Psoas muscle (tissue), 8 donors: ENCODE data around the gene ST6GAL1. TPM values are rescaled to one million over a fixed set of nuclear protein-coding genes. Genes with fewer than 3 reads are reported as not detected.

Source experiments
- ATAC-seq, 4 donors: fragments of 200-7000 bp; cut with Tn5 transposase; one replicate each; pipeline ENCODE4 v1.9.1; 2020; ENCODE audit warnings: moderate library complexity in 3 of 4, mild to moderate bottlenecking in 2 of 4
- DNase-seq, 2 donors: peaks; one replicate each; pipeline ENCODE4 v3.0.0-alpha.2; 2020
- H3K27ac ChIP-seq: fragments of 200-600 bp; one replicate; pipeline ENCODE4 v1.8.0; 2022
- H3K27me3 ChIP-seq, 3 donors: fragments of 200-600 bp in 1 of 3; one replicate each; pipeline versions ENCODE4 v1.6.1 to v1.8.0; 2013 to 2022; ENCODE audit warnings: low read length in 2 of 3, mild to moderate bottlenecking in 2 of 3, moderate library complexity in 1 of 3; ENCODE audit not compliant: insufficient read depth in 3 of 3
- H3K36me3 ChIP-seq, 2 donors: fragments of 200-600 bp in 1 of 2; one replicate each; pipeline versions ENCODE4 v1.6.1 to v1.8.0; 2013 to 2022; ENCODE audit warnings: low read depth in 1 of 2, mild to moderate bottlenecking in 1 of 2, moderate library complexity in 1 of 2; ENCODE audit not compliant: insufficient read depth in 1 of 2
- H3K4me1 ChIP-seq: fragments of 200-600 bp; one replicate; pipeline ENCODE4 v1.8.0; 2022
- H3K4me3 ChIP-seq: fragments of 200-600 bp; one replicate; pipeline ENCODE4 v1.8.0; 2022; ENCODE audit warnings: mild to moderate bottlenecking
- H3K9me3 ChIP-seq: fragments of 200-600 bp; one replicate; pipeline ENCODE4 v1.8.0; 2022
- CTCF ChIP-seq: fragments of 200-600 bp; IDR thresholded peaks from one replicate; pipeline ENCODE4 v1.8.0; 2022; ENCODE audit warnings: antibody characterized with exemption
- WGBS, 3 donors: extraction: QIAGEN DNeasy Blood & Tissue Kit; methylation state at CpG; one replicate each; pipeline versions ENCODE4 v1.1.6 to v1.1.7; 2013; 5-methylcytosine and 5-hydroxymethylcytosine counted together
- intact Hi-C, 2 donors: fragments of 100-400 bp; cut with DNase I; formaldehyde crosslinking; loops; one replicate each; pipeline versions ENCODE4 v1.11.0 to v1.14.2; 2022
- polyA plus RNA-seq, 3 donors: library from polyadenylated mRNA; stranded (reverse); fragments of 200-250 nt; gene quantifications; one replicate each; pipeline ENCODE4 v1.2.3, GENCODE V29; 2013
- total RNA-seq, 4 donors: library from RNA; stranded (reverse); fragmentation: NEBNext Ultra II Directional in 2 of 4; extraction: Animal tissue kit (Norgen Biotek cat#: 25700) in 2 of 4; gene quantifications; one replicate each; pipeline versions ENCODE4 v1.2.1 to v1.2.4, GENCODE V29; 2021 to 2023
- donor health status: healthy with polysubstance abuse.
- donor health status: DM: no; HTN: no; CAD: no; lungs with moderate emphysema.
- donor health status: Bipolar disorder and iron deficiency.
- donor health status: healthy.
- donor health status: DM: yes; HTN: yes; CAD: no.
- donor health status: DM: no; HTN: no; CAD: no.
- donor health status: DM: no; HTN: no; CAD: no.
- donor health status: DM: yes; HTN: yes; CAD: no.

The ST6GAL1 gene
- total and polyA plus RNA-seq, 7 donors = 4.2 to 25.0 (median 15.3) TPM

GRCh38 chr3:187077537-187077936 lies 147.2 kb downstream of the ST6GAL1 start:
- no peak for TF ChIP-seq CTCF
- H3K4me3 ChIP-seq = no peak overlapping the region
- H3K27me3 ChIP-seq = no peaks in the 10 kb centered on the region
- WGBS, 3 donors = 93 to 96% (median 94%) methylated on average over 5 of the region's 5 CpGs
- peaks cover 0 to 51% of the 10 kb centered on the region in 2 donors for H3K36me3 ChIP-seq
- no peaks in the 10 kb centered on the region for H3K4me1 ChIP-seq
- intact Hi-C loops = no loop called here
- DNase-seq = no peak
- ATAC-seq = no peak
- no peak overlapping the region for H3K27ac ChIP-seq
- H3K9me3 ChIP-seq = no peaks in the 10 kb centered on the region

DNA sequence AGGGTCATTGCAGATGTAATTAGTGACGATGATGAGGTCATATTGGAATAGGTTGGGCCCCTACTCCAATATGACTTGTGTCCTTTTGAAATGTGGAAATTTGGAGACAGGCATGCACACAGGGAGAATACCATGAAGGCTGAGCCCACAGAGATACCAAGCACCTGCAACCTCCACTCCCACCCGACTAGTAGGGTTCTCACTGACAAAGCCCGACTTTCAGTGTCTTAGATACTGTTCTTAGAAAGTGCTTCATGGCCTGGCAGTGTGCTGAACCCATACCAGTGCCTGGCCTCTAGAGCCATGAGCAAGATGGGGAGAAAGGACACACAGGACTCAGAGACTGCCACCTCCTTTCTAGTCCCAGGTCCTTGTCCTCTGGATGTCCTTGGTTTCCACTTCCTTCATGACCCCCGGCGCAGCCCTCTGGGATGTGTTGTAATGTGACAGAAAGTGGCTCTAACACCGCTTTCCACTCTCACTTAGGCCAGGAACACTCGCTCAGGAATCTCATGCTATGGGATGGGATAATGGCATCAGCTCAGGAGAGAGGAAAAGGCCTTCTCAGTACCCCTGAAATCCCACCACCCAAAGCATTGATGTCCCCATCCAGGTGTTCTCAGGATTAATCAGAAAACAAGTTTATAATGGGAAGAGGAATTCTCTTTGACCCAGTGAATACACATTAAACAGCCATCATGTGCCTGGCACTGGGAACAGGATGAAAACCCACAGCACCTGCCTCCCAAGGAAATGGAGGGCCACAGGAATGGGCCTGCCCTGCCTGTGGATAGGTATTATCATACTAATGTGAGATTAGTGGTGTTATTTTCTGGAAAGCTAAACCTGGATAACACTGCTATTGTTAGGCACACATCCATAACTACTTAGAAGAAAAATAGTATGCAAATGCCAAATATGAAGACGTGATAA lies 149.0 kb downstream of the ST6GAL1 start:
- H3K27me3 ChIP-seq = no peaks in the 10 kb centered on the region
- intact Hi-C loops = no loop called here
- WGBS, 3 donors = 81 to 89% (median 83%) methylated on average over 8 of the region's 8 CpGs
- ATAC-seq (no peak), DNase-seq (no peak)
- no peak overlapping the region for H3K27ac ChIP-seq
- no peak for TF ChIP-seq CTCF
- no peak overlapping the region for H3K4me3 ChIP-seq
- peaks cover 0 to 35% of the 10 kb centered on the region in 2 donors for H3K36me3 ChIP-seq
- no peaks in the 10 kb centered on the region for H3K4me1 ChIP-seq
- H3K9me3 ChIP-seq = no peaks in the 10 kb centered on the region

- Histone ChIP-seq H3K27ac (no peak overlapping the region), H3K4me3 (no peak overlapping the region), H3K4me1 (no peaks in the 10 kb centered on the region), H3K9me3 (no peaks in the 10 kb centered on the region), H3K27me3 (no peaks in the 10 kb centered on the region), H3K36me3 (peaks cover 0 to 20% of the 10 kb centered on the region in 2 donors)
- no peak for TF ChIP-seq CTCF
- ATAC-seq (no peak), DNase-seq (no peak)
- 90 to 91% (median 90%) methylated on average over 13 of the region's 13 CpGs for WGBS, 3 donors
- intact Hi-C loops = no loop called here
Observed at GRCh38 chr3:187080799-187081450, 150.6 kb downstream of the ST6GAL1 start.

DNA sequence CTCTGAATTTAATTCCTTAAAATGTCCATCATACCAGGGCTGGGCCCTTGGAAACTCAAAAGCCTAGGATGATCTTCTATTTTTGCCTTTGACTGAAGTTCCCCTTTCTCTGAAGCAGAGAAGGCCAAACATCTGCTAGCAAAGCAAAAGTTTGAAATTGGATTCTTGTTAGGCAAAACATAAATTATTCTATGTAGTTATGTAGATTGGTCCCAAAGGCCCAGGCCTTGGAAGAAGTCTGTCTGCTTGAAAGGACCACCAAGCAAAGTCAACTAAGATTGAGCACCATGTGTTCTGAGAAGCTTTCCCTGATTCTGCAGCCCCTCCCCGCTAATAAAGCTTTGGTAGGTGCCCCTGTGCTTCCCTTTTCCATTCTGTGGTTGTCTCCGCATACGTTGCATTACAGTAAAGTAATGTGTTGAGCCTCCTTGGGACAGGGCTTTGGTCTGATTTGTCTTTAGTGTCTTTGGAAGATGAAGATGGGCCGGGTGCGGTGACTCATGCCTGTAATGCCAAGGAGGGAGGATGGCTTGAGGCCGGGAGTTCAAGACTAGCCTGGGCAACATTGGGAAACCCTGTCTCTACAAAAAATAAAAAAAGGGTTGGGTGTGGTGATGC lies 152.5 kb downstream of the ST6GAL1 start:
- no peaks in the 10 kb centered on the region for H3K4me1 ChIP-seq
- ATAC-seq (no peak), DNase-seq (no peak)
- TF ChIP-seq CTCF = no peak
- WGBS, 3 donors = 90 to 95% (median 91%) methylated on average over 6 of the region's 6 CpGs
- H3K9me3 ChIP-seq = peaks cover 4% of the 10 kb centered on the region
- no peak overlapping the region for H3K27ac ChIP-seq
- peaks cover 0 to 2% of the 10 kb centered on the region in 2 donors for H3K36me3 ChIP-seq
- intact Hi-C loops = no loop called here
- no peaks in the 10 kb centered on the region for H3K27me3 ChIP-seq
- no peak overlapping the region for H3K4me3 ChIP-seq
